Measurements from ENCODE around the gene STK10.

STK10 gene

GRCh38 chr5:172096207-172096940 lies 91.7 kb downstream of the STK10 start:
- Histone ChIP-seq H3K27ac (no peak overlapping the region), H3K4me3 (no peak overlapping the region)
- no peak for TF ChIP-seq Cebpa-rat (IDR thresholded peaks at IDR 0.05)

GRCh38 chr5:172095368-172096206 lies 92.4 kb downstream of the STK10 start:
- Histone ChIP-seq H4K20me1 (peaks cover 3 to 100% (median 30%) of the 10 kb centered on the region in 11 experiments; a peak in 16 of 22 replicates), H3K4me1 (peaks cover 0 to 5% (median 0%) of the 10 kb centered on the region in 10 experiments; a peak in 1 of 20 replicates), H3K9me3 (replicated peaks in 1 of 11) (no peaks in the 10 kb centered on the region), H3K9ac (no peak overlapping the region), H3K36me3 (peaks cover 95 to 100% (median 99%) of the 10 kb centered on the region in 11 experiments), H3K4me2 (no peak overlapping the region), H3K4me3 (no peak overlapping the region), H3K27ac (no peak overlapping the region), H3K27me3 (no peaks in the 10 kb centered on the region)
- no peak for TF ChIP-seq Cebpa-rat (IDR thresholded peaks at IDR 0.05)

More at GRCh38 chr5:172096207-172096940, 91.7 kb downstream of the STK10 start:
- no peak overlapping the region for H3K9ac ChIP-seq
- H3K9me3 ChIP-seq (replicated peaks in 1 of 11) = no peaks in the 10 kb centered on the region
- no peak overlapping the region for H3K4me2 ChIP-seq
- H3K36me3 ChIP-seq = peaks cover 95 to 100% (median 99%) of the 10 kb centered on the region in 11 experiments
- H4K20me1 ChIP-seq = peaks cover 3 to 100% (median 30%) of the 10 kb centered on the region in 11 experiments; a peak in 16 of 22 replicates
- H3K4me1 ChIP-seq = peaks cover 0 to 5% (median 0%) of the 10 kb centered on the region in 10 experiments; a peak in 1 of 20 replicates
- H3K27me3 ChIP-seq = no peaks in the 10 kb centered on the region

GRCh38 chr5:172093965-172094364 lies 94.1 kb downstream of the STK10 start:
- Histone ChIP-seq H4K20me1 (peaks cover 3 to 100% (median 25%) of the 10 kb centered on the region in 11 experiments; a peak in 15 of 22 replicates), H3K4me3 (no peak overlapping the region), H3K9ac (no peak overlapping the region), H3K9me3 (replicated peaks in 1 of 11) (no peaks in the 10 kb centered on the region), H3K36me3 (peaks cover 94 to 100% (median 99%) of the 10 kb centered on the region in 11 experiments), H3K27me3 (no peaks in the 10 kb centered on the region), H3K27ac (no peak overlapping the region), H3K4me2 (no peak overlapping the region), H3K4me1 (peaks cover 0 to 5% (median 0%) of the 10 kb centered on the region in 10 experiments; a peak in 2 of 20 replicates)
- no peak for TF ChIP-seq Cebpa-rat (IDR thresholded peaks at IDR 0.05)

GRCh38 chr5:172093559-172093958 lies 94.5 kb downstream of the STK10 start:
- H3K36me3 ChIP-seq = peaks cover 91 to 100% (median 99%) of the 10 kb centered on the region in 11 experiments
- H3K27ac ChIP-seq = no peak overlapping the region
- peaks cover 0 to 6% (median 0%) of the 10 kb centered on the region in 10 experiments; a peak in 2 of 20 replicates for H3K4me1 ChIP-seq
- peaks cover 3 to 100% (median 24%) of the 10 kb centered on the region in 11 experiments; a peak in 15 of 22 replicates for H4K20me1 ChIP-seq
- H3K4me2 ChIP-seq = no peak overlapping the region
- H3K27me3 ChIP-seq = no peaks in the 10 kb centered on the region
- no peak overlapping the region for H3K4me3 ChIP-seq
- no peak overlapping the region for H3K9ac ChIP-seq
- H3K9me3 ChIP-seq (replicated peaks in 1 of 11) = no peaks in the 10 kb centered on the region
- TF ChIP-seq Cebpa-rat (IDR thresholded peaks at IDR 0.05) = no peak

- H3K27ac ChIP-seq = no peak overlapping the region
- peaks cover 0 to 92% (median 13%) of the 10 kb centered on the region in 11 experiments; a peak in 15 of 22 replicates for H4K20me1 ChIP-seq
- H3K36me3 ChIP-seq = peaks cover 77 to 95% (median 86%) of the 10 kb centered on the region in 11 experiments
- no peak overlapping the region for H3K9ac ChIP-seq
- H3K4me3 ChIP-seq = no peak overlapping the region
- no peak overlapping the region for H3K4me2 ChIP-seq
- peaks cover 0 to 6% (median 0%) of the 10 kb centered on the region in 10 experiments; a peak in 1 of 20 replicates for H3K4me1 ChIP-seq
- no peak for TF ChIP-seq Cebpa-rat (IDR thresholded peaks at IDR 0.05)
- H3K27me3 ChIP-seq = no peaks in the 10 kb centered on the region
- H3K9me3 ChIP-seq (replicated peaks in 1 of 11) = no peaks in the 10 kb centered on the region
These were observed 95.9 kb downstream of the STK10 start for GRCh38 chr5:172091956-172092732.

- Histone ChIP-seq H3K4me2 (no peak overlapping the region), H4K20me1 (peaks cover 0 to 90% (median 9%) of the 10 kb centered on the region in 11 experiments; a peak in 12 of 22 replicates), H3K9ac (no peak overlapping the region), H3K27ac (no peak overlapping the region), H3K4me1 (peaks cover 0 to 12% (median 0%) of the 10 kb centered on the region in 10 experiments; a peak in 3 of 20 replicates), H3K4me3 (no peak overlapping the region), H3K27me3 (no peaks in the 10 kb centered on the region), H3K36me3 (peaks cover 67 to 92% (median 83%) of the 10 kb centered on the region in 11 experiments), H3K9me3 (replicated peaks in 1 of 11) (no peaks in the 10 kb centered on the region)
- no peak for TF ChIP-seq Cebpa-rat (IDR thresholded peaks at IDR 0.05)
These were observed 97.0 kb downstream of the STK10 start for GRCh38 chr5:172090976-172091547.

- Histone ChIP-seq H4K20me1 (peaks cover 0 to 86% (median 6%) of the 10 kb centered on the region in 11 experiments; a peak in 8 of 22 replicates), H3K4me3 (no peak overlapping the region), H3K9ac (peak overlapping the region in 1 of 11 experiments; percentile 38; a peak in 1 of 22 replicates), H3K9me3 (replicated peaks in 1 of 11) (no peaks in the 10 kb centered on the region), H3K27me3 (no peaks in the 10 kb centered on the region), H3K4me1 (peaks cover 0 to 14% (median 0%) of the 10 kb centered on the region in 10 experiments; a peak in 3 of 20 replicates), H3K27ac (no peak overlapping the region), H3K36me3 (peaks cover 56 to 92% (median 78%) of the 10 kb centered on the region in 11 experiments), H3K4me2 (no peak overlapping the region)
- no peak for TF ChIP-seq Cebpa-rat (IDR thresholded peaks at IDR 0.05)
These were observed 98.5 kb downstream of the STK10 start for GRCh38 chr5:172089298-172090117.

All from BLaER1 treated with 17β-estradiol and CSF1 and Interleukin-3, amounts not matched to agents 10 nM and 100 nM (cell line).